Measurements from ENCODE around the gene LAMB1. TPM values are rescaled to one million over a fixed set of nuclear protein-coding genes. Genes with fewer than 3 reads are reported as not detected.

LAMB1 gene
- total RNA-seq, 4 donors from 2014 or later: 87.9 to 322 (median 200) TPM

DNA sequence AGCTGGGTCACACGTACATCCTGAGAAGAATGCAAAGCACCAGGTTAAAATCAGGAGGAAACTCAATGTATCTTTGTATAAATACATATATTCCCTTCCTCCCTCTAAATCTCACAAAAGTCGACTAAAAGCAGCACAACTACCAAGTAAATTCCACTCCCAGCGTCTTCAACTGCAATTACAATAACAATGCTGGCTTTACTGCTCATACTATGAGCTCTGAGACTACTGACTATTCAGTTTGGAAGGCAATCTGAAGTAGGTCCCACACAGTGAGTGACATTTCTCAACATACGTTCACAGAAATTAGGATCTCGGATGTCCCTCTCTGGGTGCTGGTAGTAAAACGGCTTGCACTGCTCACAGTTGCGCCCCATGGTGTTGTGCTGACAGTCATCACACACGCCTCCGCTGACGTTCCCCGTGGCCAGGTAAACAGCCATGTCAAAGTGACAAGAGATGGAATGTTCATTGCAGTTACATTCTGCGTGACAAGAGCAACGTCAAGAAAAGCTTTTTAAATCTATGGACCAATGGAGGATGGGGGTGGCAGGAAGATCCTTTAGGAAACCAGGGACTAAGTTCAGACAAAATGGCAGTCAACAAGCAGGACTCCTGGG is 27.5 kb downstream of the LAMB1 start:
- intact Hi-C loops (cut with DNase I; ENCODE audit: low total_unique reads): no loop called here
- peaks cover 0 to 4% of the 10 kb centered on the region in 2 donors for H3K4me1 ChIP-seq
- TF ChIP-seq, protein P1, sequence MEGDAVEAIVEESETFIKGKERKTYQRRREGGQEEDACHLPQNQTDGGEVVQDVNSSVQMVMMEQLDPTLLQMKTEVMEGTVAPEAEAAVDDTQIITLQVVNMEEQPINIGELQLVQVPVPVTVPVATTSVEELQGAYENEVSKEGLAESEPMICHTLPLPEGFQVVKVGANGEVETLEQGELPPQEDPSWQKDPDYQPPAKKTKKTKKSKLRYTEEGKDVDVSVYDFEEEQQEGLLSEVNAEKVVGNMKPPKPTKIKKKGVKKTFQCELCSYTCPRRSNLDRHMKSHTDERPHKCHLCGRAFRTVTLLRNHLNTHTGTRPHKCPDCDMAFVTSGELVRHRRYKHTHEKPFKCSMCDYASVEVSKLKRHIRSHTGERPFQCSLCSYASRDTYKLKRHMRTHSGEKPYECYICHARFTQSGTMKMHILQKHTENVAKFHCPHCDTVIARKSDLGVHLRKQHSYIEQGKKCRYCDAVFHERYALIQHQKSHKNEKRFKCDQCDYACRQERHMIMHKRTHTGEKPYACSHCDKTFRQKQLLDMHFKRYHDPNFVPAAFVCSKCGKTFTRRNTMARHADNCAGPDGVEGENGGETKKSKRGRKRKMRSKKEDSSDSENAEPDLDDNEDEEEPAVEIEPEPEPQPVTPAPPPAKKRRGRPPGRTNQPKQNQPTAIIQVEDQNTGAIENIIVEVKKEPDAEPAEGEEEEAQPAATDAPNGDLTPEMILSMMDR (IDR thresholded peaks at IDR 0.05): no peak
- TF ChIP-seq POLR2A (IDR thresholded peaks at IDR 0.05): no peak
- H3K9me3 ChIP-seq: no peaks in the 10 kb centered on the region
- no peaks in the 10 kb centered on the region for H3K27me3 ChIP-seq
- no peak overlapping the region for H3K27ac ChIP-seq
- H3K4me3 ChIP-seq: no peak overlapping the region
- H3K36me3 ChIP-seq: no peaks in the 10 kb centered on the region
- DNase-seq: no peak

GRCh38 chr7:107973861-107974260 is 29.1 kb downstream of the LAMB1 start:
- H3K27me3 ChIP-seq: no peaks in the 10 kb centered on the region
- H3K4me1 ChIP-seq: peaks cover 0 to 4% of the 10 kb centered on the region in 2 donors
- intact Hi-C loops (cut with DNase I; ENCODE audit: low total_unique reads): no loop called here
- no peaks in the 10 kb centered on the region for H3K9me3 ChIP-seq
- no peaks in the 10 kb centered on the region for H3K36me3 ChIP-seq
- no peak for DNase-seq
- TF ChIP-seq, protein P1 (IDR thresholded peaks at IDR 0.05): no peak
- H3K27ac ChIP-seq: peak overlapping the region; percentile 58 to 79
- no peak overlapping the region for H3K4me3 ChIP-seq

- TF ChIP-seq, protein P1 (IDR thresholded peaks at IDR 0.05): no peak
- no peak for TF ChIP-seq POLR2A (IDR thresholded peaks at IDR 0.05)
- intact Hi-C loops (cut with DNase I; ENCODE audit: low total_unique reads): no loop called here
- no peak overlapping the region for H3K4me3 ChIP-seq
- no peaks in the 10 kb centered on the region for H3K9me3 ChIP-seq
- peak; percentile 63 to 69 for DNase-seq
- H3K27ac ChIP-seq: peak overlapping the region; percentile 58 to 79
- peaks cover 0 to 4% of the 10 kb centered on the region in 2 donors for H3K4me1 ChIP-seq
- no peaks in the 10 kb centered on the region for H3K36me3 ChIP-seq
- H3K27me3 ChIP-seq: no peaks in the 10 kb centered on the region
These were observed 30.0 kb downstream of the LAMB1 start for GRCh38 chr7:107972941-107973376.

- Histone ChIP-seq H3K27ac (peak overlapping the region; percentile 58 to 79), H3K36me3 (no peaks in the 10 kb centered on the region), H3K27me3 (no peaks in the 10 kb centered on the region), H3K4me1 (peaks cover 0 to 4% of the 10 kb centered on the region in 2 donors), H3K4me3 (no peak overlapping the region), H3K9me3 (no peaks in the 10 kb centered on the region)
- TF ChIP-seq, protein P1 (IDR thresholded peaks at IDR 0.05): peak in 1 of 4 experiments; percentile 8
- no peak for TF ChIP-seq POLR2A (IDR thresholded peaks at IDR 0.05)
- DNase-seq: peak; percentile 40 to 80
- intact Hi-C loops (cut with DNase I; ENCODE audit: low total_unique reads): no loop called here
These were observed 30.9 kb downstream of the LAMB1 start for GRCh38 chr7:107972075-107972482.

DNA sequence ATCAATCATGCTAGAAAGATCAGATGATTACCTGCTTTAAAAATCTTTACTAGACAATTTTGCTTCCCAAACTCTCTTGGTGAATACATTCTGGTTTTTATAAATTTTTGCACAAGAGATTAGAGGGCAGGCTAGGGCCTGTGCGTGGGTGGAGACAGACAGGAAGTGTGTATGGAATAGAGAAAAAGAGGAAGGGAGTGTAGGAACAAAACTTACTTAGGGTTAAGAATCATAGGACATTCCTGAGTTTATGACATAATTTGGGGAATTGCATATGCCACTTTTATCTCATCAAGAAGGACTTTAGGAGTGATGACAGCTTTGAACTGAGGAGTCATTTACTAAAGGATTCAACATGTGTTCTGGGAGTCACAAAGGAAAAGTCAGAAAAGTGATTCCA is 31.3 kb downstream of the LAMB1 start:
- intact Hi-C loops (cut with DNase I; ENCODE audit: low total_unique reads): no loop called here
- peaks cover 0 to 4% of the 10 kb centered on the region in 2 donors for H3K4me1 ChIP-seq
- peak overlapping the region; percentile 58 to 79 for H3K27ac ChIP-seq
- H3K9me3 ChIP-seq: no peaks in the 10 kb centered on the region
- DNase-seq: peak; percentile 43 to 51
- no peak for TF ChIP-seq POLR2A (IDR thresholded peaks at IDR 0.05)
- TF ChIP-seq, protein P1 (IDR thresholded peaks at IDR 0.05): no peak
- H3K4me3 ChIP-seq: no peak overlapping the region
- no peaks in the 10 kb centered on the region for H3K36me3 ChIP-seq
- no peaks in the 10 kb centered on the region for H3K27me3 ChIP-seq
